ENCODE measurements around the gene HOXB6. TPM values are rescaled to one million over a fixed set of nuclear protein-coding genes. Genes with fewer than 3 reads are reported as not detected.

HOXB6 gene
- polyA plus RNA-seq, 1 experiment, result not detected

- no peak for DNase-seq (ENCODE audit: low read depth)
- ChIA-PET POLR2A (interaction anchor here (0.6 kb wide), 1 partner anchor 1705 kb away, joined by 3 read pairs; no protein-coding TSS in a partner anchor), CTCF (interaction anchor here (0.8 to 3.6 kb wide), 23 partner anchors 9 to 438 kb away, joined by 3 to 29 read pairs (median 5); partner anchors contain the start of gene HOXB8)
- H3K27me3 ChIP-seq (ENCODE audit: control insufficient read depth, insufficient read depth, low read length), result peaks cover 84% of the 10 kb centered on the region
- H3K36me3 ChIP-seq (ENCODE audit: control insufficient read depth, insufficient read depth, low read length), result no peaks in the 10 kb centered on the region
- H3K4me3 ChIP-seq (ENCODE audit: low read depth, low read length), result no peak overlapping the region
- TF ChIP-seq CTCF (IDR thresholded peaks at IDR 0.05; ENCODE audit: insufficient read depth, low read depth, low read length), result no peak
Observed at GRCh38 chr17:48592577-48592976, 12.2 kb downstream of the HOXB6 start.

- no peak overlapping the region for H3K4me3 ChIP-seq (ENCODE audit: low read depth, low read length)
- CTCF ChIA-PET, result interaction anchor here (1.0 to 3.6 kb wide), 13 partner anchors 15 to 438 kb away, joined by 3 to 29 read pairs (median 5); partner anchors contain the start of gene HOXB8
- TF ChIP-seq CTCF (IDR thresholded peaks at IDR 0.05; ENCODE audit: insufficient read depth, low read depth, low read length), result no peak
- H3K27me3 ChIP-seq (ENCODE audit: control insufficient read depth, insufficient read depth, low read length), result peaks cover 84% of the 10 kb centered on the region
- DNase-seq (ENCODE audit: low read depth), result no peak
- no peaks in the 10 kb centered on the region for H3K36me3 ChIP-seq (ENCODE audit: control insufficient read depth, insufficient read depth, low read length)
- POLR2A ChIA-PET, result interaction anchor here (0.6 kb wide), 1 partner anchor 1706 kb away, joined by 3 read pairs; no protein-coding TSS in a partner anchor
Observed at GRCh38 chr17:48592057-48592514, 12.7 kb downstream of the HOXB6 start.

GRCh38 chr17:48591255-48592056, 13.3 kb downstream of the HOXB6 start:
- DNase-seq (ENCODE audit: low read depth), result no peak
- H3K36me3 ChIP-seq (ENCODE audit: control insufficient read depth, insufficient read depth, low read length), result no peaks in the 10 kb centered on the region
- no peak overlapping the region for H3K4me3 ChIP-seq (ENCODE audit: low read depth, low read length)
- H3K27me3 ChIP-seq (ENCODE audit: control insufficient read depth, insufficient read depth, low read length), result peaks cover 84% of the 10 kb centered on the region
- CTCF ChIA-PET, result interaction anchor here (0.6 to 3.6 kb wide), 5 partner anchors 22 to 429 kb away, joined by 3 to 29 read pairs (median 4); partner anchors contain the start of gene HOXB8
- POLR2A ChIA-PET, result no interaction called here
- no peak for TF ChIP-seq CTCF (IDR thresholded peaks at IDR 0.05; ENCODE audit: insufficient read depth, low read depth, low read length)

- no peak for DNase-seq (ENCODE audit: low read depth)
- H3K27me3 ChIP-seq (ENCODE audit: control insufficient read depth, insufficient read depth, low read length), result peaks cover 84% of the 10 kb centered on the region
- no peaks in the 10 kb centered on the region for H3K36me3 ChIP-seq (ENCODE audit: control insufficient read depth, insufficient read depth, low read length)
- CTCF ChIA-PET, result interaction anchor here (1.9 kb wide), 1 partner anchor 22 kb away, joined by 4 read pairs; no protein-coding TSS in a partner anchor
- no peak for TF ChIP-seq CTCF (IDR thresholded peaks at IDR 0.05; ENCODE audit: insufficient read depth, low read depth, low read length)
- no peak overlapping the region for H3K4me3 ChIP-seq (ENCODE audit: low read depth, low read length)
- POLR2A ChIA-PET, result no interaction called here
Observed at GRCh38 chr17:48590607-48591161, 14.1 kb downstream of the HOXB6 start.

All from BJ (cell line).